Right atrium auricular region (tissue), 2 donors: ENCODE results near the gene CHL1. TPM values are rescaled to one million over a fixed set of nuclear protein-coding genes. Genes with fewer than 3 reads are reported as not detected.

ENCODE experiments used
- DNase-seq: peaks from one replicate; pipeline ENCODE4 v3.0.0-alpha.2; 2019; ENCODE audit warnings: low spot score
- H3K27ac ChIP-seq, 2 donors: fragments of 200-600 bp; sonication (generic); 1 replicate in 1 of 2; 2 replicates in 1 of 2; pipeline ENCODE4 v1.5.1; 2016 to 2019
- H3K27me3 ChIP-seq, 2 donors: fragments of 200-600 bp; sonication (generic); one replicate each; pipeline versions ENCODE4 v1.5.1 to v1.6.0; 2017 to 2019
- H3K36me3 ChIP-seq: fragments of 200-600 bp; sonication (generic); one replicate; pipeline ENCODE4 v1.5.1; 2016
- H3K4me1 ChIP-seq, 2 donors: fragments of 200-600 bp; sonication (generic); one replicate each; pipeline versions ENCODE4 v1.5.1 to v1.6.0; 2017 to 2019
- H3K4me3 ChIP-seq, 2 donors: fragments of 200-600 bp; sonication (generic); 1 replicate in 1 of 2; 2 replicates in 1 of 2; pipeline ENCODE4 v1.5.1; 2017 to 2019; ENCODE audit warnings: mild to moderate bottlenecking in 1 of 2, moderate library complexity in 1 of 2
- H3K9me3 ChIP-seq, 2 donors: fragments of 200-600 bp; sonication (generic); one replicate each; pipeline ENCODE4 v1.5.1; 2019
- CTCF ChIP-seq, 2 donors: fragments of 200-600 bp; sonication (generic); IDR thresholded peaks; one replicate each; pipeline ENCODE4 v1.5.1; 2019; ENCODE audit warnings: antibody characterized with exemption in 2 of 2
- total RNA-seq, 2 donors: library from RNA; depleted of rRNA; stranded (reverse); fragments of >200 nt; gene quantifications; one replicate each; pipeline ENCODE4 v1.1.0, GENCODE V29; 2016

The CHL1 gene
- total RNA-seq, 2 donors from 2014 or later = 36.7 to 66.4 TPM

GRCh38 chr3:197149-197827 is 725 bp downstream of the CHL1 start:
- TF ChIP-seq CTCF (IDR thresholded peaks at IDR 0.05) = no peak
- Histone ChIP-seq H3K9me3 (no peaks in the 10 kb centered on the region), H3K4me3 (peak overlapping the region; percentile 65 to 72), H3K4me1 (peaks cover 0 to 11% of the 10 kb centered on the region in 2 donors), H3K27ac (peak overlapping the region; percentile 51 to 80), H3K27me3 (no peaks in the 10 kb centered on the region), H3K36me3 (no peaks in the 10 kb centered on the region)
- no peak for DNase-seq

GRCh38 chr3:197828-198491 is 1.4 kb downstream of the CHL1 start:
- no peaks in the 10 kb centered on the region for H3K36me3 ChIP-seq
- no peak for TF ChIP-seq CTCF (IDR thresholded peaks at IDR 0.05)
- H3K4me1 ChIP-seq = peaks cover 0 to 11% of the 10 kb centered on the region in 2 donors
- H3K27ac ChIP-seq = peak overlapping the region; percentile 51 to 80
- no peaks in the 10 kb centered on the region for H3K9me3 ChIP-seq
- peak overlapping the region; percentile 65 to 72 for H3K4me3 ChIP-seq
- DNase-seq = no peak
- H3K27me3 ChIP-seq = no peaks in the 10 kb centered on the region

- peaks cover 0 to 11% of the 10 kb centered on the region in 2 donors for H3K4me1 ChIP-seq
- no peak overlapping the region for H3K4me3 ChIP-seq
- TF ChIP-seq CTCF (IDR thresholded peaks at IDR 0.05) = no peak
- H3K27me3 ChIP-seq = no peaks in the 10 kb centered on the region
- DNase-seq = no peak
- no peak overlapping the region for H3K27ac ChIP-seq
- no peaks in the 10 kb centered on the region for H3K9me3 ChIP-seq
- no peaks in the 10 kb centered on the region for H3K36me3 ChIP-seq
These were observed 3.3 kb downstream of the CHL1 start for GRCh38 chr3:199835-200234.

GRCh38 chr3:200758-201325 is 4.3 kb downstream of the CHL1 start:
- Histone ChIP-seq H3K27ac (no peak overlapping the region), H3K27me3 (no peaks in the 10 kb centered on the region)

GRCh38 chr3:204102-204501 is 7.5 kb downstream of the CHL1 start:
- TF ChIP-seq CTCF (IDR thresholded peaks at IDR 0.05) = no peak
- Histone ChIP-seq H3K4me1 (no peaks in the 10 kb centered on the region), H3K36me3 (no peaks in the 10 kb centered on the region), H3K27ac (no peak overlapping the region), H3K27me3 (no peaks in the 10 kb centered on the region), H3K9me3 (no peaks in the 10 kb centered on the region), H3K4me3 (no peak overlapping the region)
- DNase-seq = no peak

More at GRCh38 chr3:200758-201325, 4.3 kb downstream of the CHL1 start:
- TF ChIP-seq CTCF (IDR thresholded peaks at IDR 0.05) = no peak
- DNase-seq = no peak
- Histone ChIP-seq H3K4me3 (no peak overlapping the region), H3K9me3 (no peaks in the 10 kb centered on the region), H3K36me3 (no peaks in the 10 kb centered on the region), H3K4me1 (peaks cover 0 to 11% of the 10 kb centered on the region in 2 donors)
